Tibial nerve (tissue), 4 donors: Measurements from ENCODE around the gene PNPLA7.

ENCODE experiments used
- EP300 ChIP-seq, 2 donors: sonication (generic); formaldehyde crosslinking; IDR thresholded peaks; one replicate each; pipeline ENCODE4 v1.6.1; 2017; ENCODE audit warnings: antibody characterized with exemption in 2 of 2, mild to moderate bottlenecking in 1 of 2
- POLR2A ChIP-seq, 2 donors: fragments of 450-650 bp; IDR thresholded peaks; one replicate each; pipeline ENCODE4 v1.6.1; 2017; ENCODE audit warnings: antibody characterized with exemption in 2 of 2, mild to moderate bottlenecking in 2 of 2, moderate library complexity in 2 of 2
- TF ChIP-seq, protein P1 (sequence below), 5 experiments: fragments of 200-600 bp in 3 of 5; fragments of 450-650 bp in 2 of 5; sonication (generic) in 3 of 5; IDR thresholded peaks; one replicate each; pipeline ENCODE4 v1.5.1; 2016 to 2019; ENCODE audit warnings: antibody characterized with exemption in 5 of 5, mild to moderate bottlenecking in 3 of 5, moderate library complexity in 2 of 5

DNA sequence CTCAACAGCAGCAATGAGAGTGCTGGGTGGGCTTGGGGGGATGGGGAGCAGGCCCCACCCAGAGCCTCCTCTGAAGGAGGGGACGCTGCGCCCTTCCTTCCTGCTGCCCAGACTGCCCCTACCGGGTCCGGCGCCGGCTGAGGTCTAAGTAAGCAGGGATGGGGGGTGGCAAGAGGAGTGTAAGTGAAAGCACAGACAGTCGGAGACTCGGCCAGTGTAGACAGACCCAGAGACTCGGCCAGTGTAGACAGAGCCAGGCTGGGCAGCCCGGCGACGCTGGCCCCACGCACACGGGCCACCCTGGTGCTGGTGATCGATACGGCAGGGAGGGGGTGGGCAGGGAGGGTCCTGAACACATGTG, 101.6 kb downstream of the PNPLA7 start:
- TF ChIP-seq, protein P1, sequence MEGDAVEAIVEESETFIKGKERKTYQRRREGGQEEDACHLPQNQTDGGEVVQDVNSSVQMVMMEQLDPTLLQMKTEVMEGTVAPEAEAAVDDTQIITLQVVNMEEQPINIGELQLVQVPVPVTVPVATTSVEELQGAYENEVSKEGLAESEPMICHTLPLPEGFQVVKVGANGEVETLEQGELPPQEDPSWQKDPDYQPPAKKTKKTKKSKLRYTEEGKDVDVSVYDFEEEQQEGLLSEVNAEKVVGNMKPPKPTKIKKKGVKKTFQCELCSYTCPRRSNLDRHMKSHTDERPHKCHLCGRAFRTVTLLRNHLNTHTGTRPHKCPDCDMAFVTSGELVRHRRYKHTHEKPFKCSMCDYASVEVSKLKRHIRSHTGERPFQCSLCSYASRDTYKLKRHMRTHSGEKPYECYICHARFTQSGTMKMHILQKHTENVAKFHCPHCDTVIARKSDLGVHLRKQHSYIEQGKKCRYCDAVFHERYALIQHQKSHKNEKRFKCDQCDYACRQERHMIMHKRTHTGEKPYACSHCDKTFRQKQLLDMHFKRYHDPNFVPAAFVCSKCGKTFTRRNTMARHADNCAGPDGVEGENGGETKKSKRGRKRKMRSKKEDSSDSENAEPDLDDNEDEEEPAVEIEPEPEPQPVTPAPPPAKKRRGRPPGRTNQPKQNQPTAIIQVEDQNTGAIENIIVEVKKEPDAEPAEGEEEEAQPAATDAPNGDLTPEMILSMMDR (IDR thresholded peaks at IDR 0.05): no peak
- no peak for TF ChIP-seq EP300 (IDR thresholded peaks at IDR 0.05)
- no peak for TF ChIP-seq POLR2A (IDR thresholded peaks at IDR 0.05)
